NB4 (cell line): Measurements from ENCODE around the gene DAAM1.

ENCODE experiments used
- MYC ChIP-seq: IDR thresholded peaks from 2 replicates; pipeline ENCODE4 v1.6.1; 2011; ENCODE audit warnings: low read depth, low read length
- POLR2A ChIP-seq: IDR thresholded peaks from 2 replicates; pipeline ENCODE4 v1.6.1; 2011; ENCODE audit warnings: mild to moderate bottlenecking; ENCODE audit not compliant: insufficient read length; ENCODE audit errors: extremely low read depth
- TF ChIP-seq, protein P1 (sequence below): IDR thresholded peaks from one replicate; pipeline ENCODE4 v1.5.1; 2012; ENCODE audit warnings: low read depth, low read length
- TF ChIP-seq, protein P2 (sequence below): IDR thresholded peaks from 2 replicates; pipeline ENCODE4 v1.6.1; 2011; ENCODE audit warnings: low read depth, low read length

DNA sequence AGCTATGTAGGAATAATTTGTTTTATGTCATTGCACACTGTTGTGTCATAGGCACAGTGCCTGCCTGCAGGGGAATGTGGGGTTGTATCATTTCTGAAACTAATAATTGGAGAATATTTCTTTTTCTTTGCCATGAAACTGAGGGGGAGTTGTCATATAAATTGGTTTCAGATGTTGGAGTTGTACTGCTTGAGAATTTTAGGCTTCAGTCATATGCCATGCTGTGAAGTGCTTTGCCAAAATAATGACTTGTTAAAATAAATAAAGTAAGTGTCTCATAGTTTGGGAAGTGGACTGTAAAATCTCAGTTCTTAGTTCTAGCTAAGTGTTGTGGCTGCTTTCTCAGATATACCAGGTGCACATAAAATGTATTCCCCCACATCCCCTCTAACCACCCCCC, 116.8 kb downstream of the DAAM1 start:
- TF ChIP-seq, protein P1, sequence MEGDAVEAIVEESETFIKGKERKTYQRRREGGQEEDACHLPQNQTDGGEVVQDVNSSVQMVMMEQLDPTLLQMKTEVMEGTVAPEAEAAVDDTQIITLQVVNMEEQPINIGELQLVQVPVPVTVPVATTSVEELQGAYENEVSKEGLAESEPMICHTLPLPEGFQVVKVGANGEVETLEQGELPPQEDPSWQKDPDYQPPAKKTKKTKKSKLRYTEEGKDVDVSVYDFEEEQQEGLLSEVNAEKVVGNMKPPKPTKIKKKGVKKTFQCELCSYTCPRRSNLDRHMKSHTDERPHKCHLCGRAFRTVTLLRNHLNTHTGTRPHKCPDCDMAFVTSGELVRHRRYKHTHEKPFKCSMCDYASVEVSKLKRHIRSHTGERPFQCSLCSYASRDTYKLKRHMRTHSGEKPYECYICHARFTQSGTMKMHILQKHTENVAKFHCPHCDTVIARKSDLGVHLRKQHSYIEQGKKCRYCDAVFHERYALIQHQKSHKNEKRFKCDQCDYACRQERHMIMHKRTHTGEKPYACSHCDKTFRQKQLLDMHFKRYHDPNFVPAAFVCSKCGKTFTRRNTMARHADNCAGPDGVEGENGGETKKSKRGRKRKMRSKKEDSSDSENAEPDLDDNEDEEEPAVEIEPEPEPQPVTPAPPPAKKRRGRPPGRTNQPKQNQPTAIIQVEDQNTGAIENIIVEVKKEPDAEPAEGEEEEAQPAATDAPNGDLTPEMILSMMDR, result no peak
- TF ChIP-seq MYC (no peak), POLR2A (no peak)
- TF ChIP-seq, protein P2, sequence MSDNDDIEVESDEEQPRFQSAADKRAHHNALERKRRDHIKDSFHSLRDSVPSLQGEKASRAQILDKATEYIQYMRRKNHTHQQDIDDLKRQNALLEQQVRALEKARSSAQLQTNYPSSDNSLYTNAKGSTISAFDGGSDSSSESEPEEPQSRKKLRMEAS, result no peak
